CD14-positive monocyte (primary cell): ENCODE data around the gene KRT12. TPM values are rescaled to one million over a fixed set of nuclear protein-coding genes. Genes with fewer than 3 reads are reported as not detected.
"Not testable (repeated sequence)": the region's sequence is repeated elsewhere in the genome, so short reads cannot be mapped to it uniquely, and the experiment has no call there.

Experiments
- DNase-seq, 3 donors: peaks; one replicate each; pipeline ENCODE4 v3.0.0-alpha.2; 2011 to 2022
- H2AFZ ChIP-seq: 2 replicates; pipeline ENCODE4 v1.6.0; 2012; ENCODE audit warnings: mild to moderate bottlenecking, low read depth, low read length, inconsistent platforms; ENCODE audit not compliant: insufficient read depth, poor library complexity, severe bottlenecking
- H3K27ac ChIP-seq, 2 donors: 1 replicate in 1 of 2; 2 replicates in 1 of 2; pipeline ENCODE4 v1.5.1; 2012 to 2013; ENCODE audit warnings: low read length in 2 of 2, control low read depth in 1 of 2, inconsistent platforms in 1 of 2, low read depth in 1 of 2, mild to moderate bottlenecking in 1 of 2
- H3K27me3 ChIP-seq, 2 donors: one replicate each; pipeline versions ENCODE4 v1.6.0 to v1.6.1; 2011 to 2013; ENCODE audit warnings: low read length in 2 of 2; ENCODE audit not compliant: control insufficient read depth in 2 of 2, insufficient read depth in 2 of 2
- H3K36me3 ChIP-seq, 2 donors: replicated peaks in 1 of 2; 1 replicate in 1 of 2; 2 replicates in 1 of 2; pipeline versions ENCODE4 v1.5.1 to v1.6.1; 2012 to 2013; ENCODE audit warnings: low read length in 2 of 2, control low read depth in 1 of 2, inconsistent platforms in 1 of 2, mild to moderate bottlenecking in 1 of 2; ENCODE audit not compliant: insufficient read depth in 2 of 2, control insufficient read depth in 1 of 2
- H3K4me1 ChIP-seq, 2 donors: 1 replicate in 1 of 2; 2 replicates in 1 of 2; pipeline versions ENCODE4 v1.5.1 to v1.6.1; 2012 to 2013; ENCODE audit warnings: low read length in 2 of 2, control low read depth in 1 of 2, inconsistent platforms in 1 of 2, mild to moderate bottlenecking in 1 of 2, moderate library complexity in 1 of 2; ENCODE audit not compliant: insufficient read depth in 2 of 2, control insufficient read depth in 1 of 2
- H3K4me2 ChIP-seq: replicated peaks from 2 replicates; pipeline ENCODE3; 2012; ENCODE audit warnings: low read length, moderate library complexity, mild to moderate bottlenecking; ENCODE audit not compliant: poor library complexity, severe bottlenecking; ENCODE audit errors: extremely low read depth
- H3K4me3 ChIP-seq, 3 experiments: fragments of 200-600 bp in 1 of 3; sonication (generic) in 1 of 3; replicated peaks in 1 of 3; 1 replicate in 2 of 3; 2 replicates in 1 of 3; pipeline ENCODE4 v1.5.1; 2011 to 2013; ENCODE audit warnings: low read length in 3 of 3, mild to moderate bottlenecking in 3 of 3, control low read depth in 2 of 3, low read depth in 2 of 3, inconsistent platforms in 1 of 3, moderate library complexity in 1 of 3
- H3K79me2 ChIP-seq: 2 replicates; pipeline ENCODE4 v1.6.0; 2012; ENCODE audit warnings: mild to moderate bottlenecking, control low read depth, inconsistent platforms, low read length, moderate library complexity; ENCODE audit not compliant: insufficient read depth
- H3K9ac ChIP-seq: 2 replicates; pipeline ENCODE4 v1.6.0; 2017; ENCODE audit warnings: low read length, mild to moderate bottlenecking; ENCODE audit not compliant: insufficient read depth, poor library complexity, severe bottlenecking
- H3K9me3 ChIP-seq, 2 donors: replicated peaks in 1 of 2; 1 replicate in 1 of 2; 2 replicates in 1 of 2; pipeline versions ENCODE4 v1.5.1 to v1.6.1; 2012 to 2013; ENCODE audit warnings: low read length in 2 of 2, control low read depth in 1 of 2; ENCODE audit not compliant: control insufficient read depth in 1 of 2, insufficient read depth in 1 of 2
- H4K20me1 ChIP-seq: 2 replicates; pipeline ENCODE4 v1.6.0; 2012; ENCODE audit warnings: mild to moderate bottlenecking, low read length, control low read depth, moderate library complexity; ENCODE audit not compliant: insufficient read depth
- H3K27ac Mint-ChIP-seq, 7 donors: one replicate each; pipeline ENCODE4 v1.8.0; 2020; ENCODE audit warnings: mild to moderate bottlenecking in 7 of 7, mixed read lengths in 7 of 7, moderate library complexity in 6 of 7, inconsistent platforms in 2 of 7
- H3K27me3 Mint-ChIP-seq, 3 donors: one replicate each; pipeline ENCODE4 v1.8.0; 2021 to 2022; ENCODE audit warnings: low read depth in 3 of 3, mild to moderate bottlenecking in 3 of 3, mixed read lengths in 3 of 3, moderate library complexity in 3 of 3, inconsistent platforms in 1 of 3
- H3K36me3 Mint-ChIP-seq, 2 donors: one replicate each; pipeline ENCODE4 v1.8.0; 2020; ENCODE audit warnings: mixed read lengths in 2 of 2, inconsistent platforms in 1 of 2, mild to moderate bottlenecking in 1 of 2
- H3K4me1 Mint-ChIP-seq: one replicate; pipeline ENCODE4 v1.8.0; 2020; ENCODE audit warnings: mild to moderate bottlenecking, mixed read lengths
- H3K4me3 Mint-ChIP-seq, 2 donors: one replicate each; pipeline ENCODE4 v1.8.0; 2020; ENCODE audit warnings: mild to moderate bottlenecking in 2 of 2, mixed read lengths in 2 of 2, moderate library complexity in 1 of 2
- H3K9me3 Mint-ChIP-seq, 7 donors: one replicate each; pipeline ENCODE4 v1.8.0; 2020 to 2022; ENCODE audit warnings: mixed read lengths in 7 of 7, mild to moderate bottlenecking in 6 of 7, moderate library complexity in 6 of 7, inconsistent platforms in 2 of 7
- CTCF ChIP-seq: fragments of 200-600 bp; IDR thresholded peaks from one replicate; pipeline ENCODE4 v1.8.0; 2022; ENCODE audit warnings: antibody characterized with exemption, mild to moderate bottlenecking
- WGBS: methylation state at CpG from one replicate; pipeline ENCODE4 v1.1.5; 2013; ENCODE audit warnings: missing lambda C conversion rate; ENCODE audit not compliant: insufficient coverage; 5-methylcytosine and 5-hydroxymethylcytosine counted together
- intact Hi-C, 2 donors: fragments of 100-400 bp; cut with micrococcal nuclease; formaldehyde crosslinking; loops; one replicate each; pipeline versions ENCODE4 v1.15.0 to v1.15.1; 2023
- polyA plus RNA-seq, 3 donors: library from polyadenylated mRNA; depleted of rRNA in 1 of 3; unstranded in 2 of 3; stranded (reverse) in 1 of 3; fragments of 300-500 nt in 2 of 3; fragments of >200 nt in 1 of 3; fragmentation: Illumina TruSeq in 2 of 3; gene quantifications; 1 replicate in 2 of 3; 2 replicates in 1 of 3; pipeline ENCODE4 v1.2.3, GENCODE V29; 2012 to 2021

KRT12 gene
- polyA plus RNA-seq, 3 donors, result not detected

GRCh38 chr17:40859536-40859935 is 7.5 kb downstream of the KRT12 start:
- Histone ChIP-seq H4K20me1 (no peaks in the 10 kb centered on the region), H3K27me3 (no peaks in the 10 kb centered on the region), H2AFZ (no peak overlapping the region), H3K4me1 (no peaks in the 10 kb centered on the region), H3K27ac (no peak overlapping the region), H3K36me3 (no peaks in the 10 kb centered on the region), H3K79me2 (no peaks in the 10 kb centered on the region), H3K4me3 (no peak overlapping the region), H3K4me2 (no peak overlapping the region), H3K9me3 (no peaks in the 10 kb centered on the region), H3K9ac (no peak overlapping the region)
- Mint-ChIP-seq H3K9me3 (peaks cover 0 to 2% (median 0%) of the 10 kb centered on the region in 7 donors), H3K4me1 (no peaks in the 10 kb centered on the region), H3K27ac (no peak overlapping the region), H3K4me3 (no peak overlapping the region), H3K27me3 (peaks cover 12 to 19% (median 14%) of the 10 kb centered on the region in 3 donors), H3K36me3 (no peaks in the 10 kb centered on the region)
- 90% methylated on average over 2 of the region's 2 CpGs for WGBS
- intact Hi-C loops, result no loop called here
- DNase-seq, result no peak
- no peak for TF ChIP-seq CTCF

- H3K27ac ChIP-seq, H3K4me1 ChIP-seq, H3K4me2 ChIP-seq, H3K9me3 ChIP-seq, DNase-seq, H4K20me1 ChIP-seq, H3K4me1 Mint-ChIP-seq, H2AFZ ChIP-seq, H3K9ac ChIP-seq, H3K27ac Mint-ChIP-seq, H3K36me3 ChIP-seq, H3K4me3 ChIP-seq, H3K9me3 Mint-ChIP-seq, H3K36me3 Mint-ChIP-seq, H3K4me3 Mint-ChIP-seq, H3K27me3 ChIP-seq, intact Hi-C loops, H3K79me2 ChIP-seq: not testable (repeated sequence)
- no CpG with 5 or more reads among the region's 2 CpGs for WGBS
- H3K27me3 Mint-ChIP-seq, result peaks cover 12 to 19% (median 14%) of the 10 kb centered on the region in 3 donors
Measured at GRCh38 chr17:40858667-40859066, 8.4 kb downstream of the KRT12 start.
